Activated CD4-positive, alpha-beta T cell treated with anti-CD3 and anti-CD28 coated beads, Interleukin-2, amount 10 ng/mL, durations not matched to agents 24 days and 14 days (primary cell): ENCODE results near the gene ITGB7. TPM values are rescaled to one million over a fixed set of nuclear protein-coding genes. Genes with fewer than 3 reads are reported as not detected.

Experiments
- DNase-seq: peaks from one replicate; pipeline ENCODE4 v3.0.0; 2022
- H3K27ac Mint-ChIP-seq: one replicate; pipeline ENCODE4 v1.8.0; 2022; ENCODE audit warnings: mild to moderate bottlenecking, mixed read lengths
- H3K27me3 Mint-ChIP-seq: one replicate; pipeline ENCODE4 v1.8.0; 2022; ENCODE audit warnings: mixed read lengths
- H3K36me3 Mint-ChIP-seq: one replicate; pipeline ENCODE4 v1.8.0; 2022; ENCODE audit warnings: low read depth, mild to moderate bottlenecking, mixed read lengths
- H3K4me1 Mint-ChIP-seq: one replicate; pipeline ENCODE4 v1.8.0; 2021; ENCODE audit warnings: mixed read lengths
- H3K4me3 Mint-ChIP-seq: one replicate; pipeline ENCODE4 v1.8.0; 2022; ENCODE audit warnings: mild to moderate bottlenecking, moderate library complexity, mixed read lengths
- H3K9me3 Mint-ChIP-seq: one replicate; pipeline ENCODE4 v1.8.0; 2021; ENCODE audit warnings: mixed read lengths
- intact Hi-C: fragments of 100-400 bp; cut with micrococcal nuclease; formaldehyde crosslinking; loops from one replicate; pipeline ENCODE4 v1.15.1; 2023
- total RNA-seq: library from RNA; stranded (reverse); gene quantifications from 2 replicates; pipeline ENCODE4 v1.2.3, GENCODE V29; 2022

ITGB7 gene
- total RNA-seq, result 226 and 239 TPM in 2 replicates

GRCh38 chr12:53207042-53207441 lies at the start of gene ITGB7:
ITGB7 (minus strand) TSS chr12:53207251; CDS start chr12:53200443, 6,808 bp downstream.
- Mint-ChIP-seq H3K36me3 (peaks cover 45% of the 10 kb centered on the region), H3K27me3 (no peaks in the 10 kb centered on the region), H3K27ac (peak within 1 kb of the TSS; percentile 88), H3K4me3 (peak within 1 kb of the TSS; percentile 92), H3K9me3 (no peaks in the 10 kb centered on the region), H3K4me1 (peaks cover 60% of the 10 kb centered on the region)
- intact Hi-C loops, result no loop called here
- peak; percentile 91 for DNase-seq

- H3K27me3 Mint-ChIP-seq, result no peaks in the 10 kb centered on the region
- no peak overlapping the region for H3K4me3 Mint-ChIP-seq
- intact Hi-C loops, result no loop called here
- H3K27ac Mint-ChIP-seq, result no peak overlapping the region
- H3K36me3 Mint-ChIP-seq, result peaks cover 25% of the 10 kb centered on the region
- no peak for DNase-seq
- peaks cover 43% of the 10 kb centered on the region for H3K4me1 Mint-ChIP-seq
- no peaks in the 10 kb centered on the region for H3K9me3 Mint-ChIP-seq
Observed at GRCh38 chr12:53255996-53256395, 48.9 kb upstream of the ITGB7 start.

GRCh38 chr12:53254816-53255545 lies 47.9 kb upstream of the ITGB7 start:
- DNase-seq, result peak; percentile 62
- peaks cover 44% of the 10 kb centered on the region for H3K4me1 Mint-ChIP-seq
- no peaks in the 10 kb centered on the region for H3K27me3 Mint-ChIP-seq
- no peaks in the 10 kb centered on the region for H3K9me3 Mint-ChIP-seq
- H3K27ac Mint-ChIP-seq, result peak overlapping the region; percentile 45
- intact Hi-C loops, result loop anchor here (5.0 kb wide), 1 partner anchor 42 kb away; the partner anchor contains the start of genes MYG1 and PFDN5
- peaks cover 25% of the 10 kb centered on the region for H3K36me3 Mint-ChIP-seq
- H3K4me3 Mint-ChIP-seq, result no peak overlapping the region

GRCh38 chr12:53253298-53253697 lies 46.2 kb upstream of the ITGB7 start:
- peak overlapping the region; percentile 93 for H3K27ac Mint-ChIP-seq
- H3K4me1 Mint-ChIP-seq, result peaks cover 41% of the 10 kb centered on the region
- H3K36me3 Mint-ChIP-seq, result peaks cover 25% of the 10 kb centered on the region
- peak overlapping the region; percentile 95 for H3K4me3 Mint-ChIP-seq
- DNase-seq, result no peak
- no peaks in the 10 kb centered on the region for H3K9me3 Mint-ChIP-seq
- no peaks in the 10 kb centered on the region for H3K27me3 Mint-ChIP-seq
- intact Hi-C loops, result loop anchor here (2.0 to 5.0 kb wide), 2 partner anchors 44 to 72 kb away; partner anchors contain the start of genes CSAD, MYG1, PFDN5 and ZNF740

- DNase-seq, result no peak
- peak overlapping the region; percentile 93 for H3K27ac Mint-ChIP-seq
Observed at GRCh38 chr12:53252349-53252916, 45.4 kb upstream of the ITGB7 start.

GRCh38 chr12:53251477-53252348 lies 44.7 kb upstream of the ITGB7 start:
- no peaks in the 10 kb centered on the region for H3K27me3 Mint-ChIP-seq
- intact Hi-C loops, result loop anchor here (1.0 to 5.0 kb wide), 8 partner anchors 15 to 92 kb away; partner anchors contain the start of genes CSAD, ESPL1, MYG1 and PFDN5
- DNase-seq, result peak; percentile 94
- H3K9me3 Mint-ChIP-seq, result no peaks in the 10 kb centered on the region
- H3K27ac Mint-ChIP-seq, result peak overlapping the region; percentile 93
- H3K36me3 Mint-ChIP-seq, result peaks cover 23% of the 10 kb centered on the region
- H3K4me3 Mint-ChIP-seq, result peak overlapping the region; percentile 95
- H3K4me1 Mint-ChIP-seq, result peaks cover 41% of the 10 kb centered on the region

More at GRCh38 chr12:53252349-53252916, 45.4 kb upstream of the ITGB7 start:
- H3K27me3 Mint-ChIP-seq, result no peaks in the 10 kb centered on the region
- intact Hi-C loops, result loop anchor here (1.0 to 5.0 kb wide), 3 partner anchors 16 to 72 kb away; partner anchors contain the start of genes CSAD, ESPL1, MYG1 and PFDN5
- H3K4me3 Mint-ChIP-seq, result peak overlapping the region; percentile 95
- no peaks in the 10 kb centered on the region for H3K9me3 Mint-ChIP-seq
- H3K4me1 Mint-ChIP-seq, result peaks cover 41% of the 10 kb centered on the region
- peaks cover 23% of the 10 kb centered on the region for H3K36me3 Mint-ChIP-seq

- no peak overlapping the region for H3K27ac Mint-ChIP-seq
- no peak for DNase-seq
- H3K4me1 Mint-ChIP-seq, result peaks cover 6% of the 10 kb centered on the region
- intact Hi-C loops, result no loop called here
- H3K4me3 Mint-ChIP-seq, result no peak overlapping the region
- peaks cover 26% of the 10 kb centered on the region for H3K27me3 Mint-ChIP-seq
- no peaks in the 10 kb centered on the region for H3K36me3 Mint-ChIP-seq
- H3K9me3 Mint-ChIP-seq, result no peaks in the 10 kb centered on the region
Observed at GRCh38 chr12:53245286-53245685, 38.2 kb upstream of the ITGB7 start.

GRCh38 chr12:53244337-53244736 lies 37.3 kb upstream of the ITGB7 start:
- Mint-ChIP-seq H3K4me3 (no peak overlapping the region), H3K36me3 (no peaks in the 10 kb centered on the region), H3K9me3 (no peaks in the 10 kb centered on the region), H3K4me1 (peaks cover 6% of the 10 kb centered on the region), H3K27ac (no peak overlapping the region), H3K27me3 (peaks cover 26% of the 10 kb centered on the region)
- DNase-seq, result peak; percentile 52
- intact Hi-C loops, result no loop called here

GRCh38 chr12:53241623-53242412 lies 34.8 kb upstream of the ITGB7 start:
- no peak overlapping the region for H3K4me3 Mint-ChIP-seq
- H3K4me1 Mint-ChIP-seq, result peaks cover 12% of the 10 kb centered on the region
- intact Hi-C loops, result no loop called here
- H3K27me3 Mint-ChIP-seq, result peaks cover 26% of the 10 kb centered on the region
- no peaks in the 10 kb centered on the region for H3K36me3 Mint-ChIP-seq
- DNase-seq, result peak; percentile 52
- no peak overlapping the region for H3K27ac Mint-ChIP-seq
- no peaks in the 10 kb centered on the region for H3K9me3 Mint-ChIP-seq

- Mint-ChIP-seq H3K4me3 (no peak overlapping the region), H3K27ac (peak overlapping the region; percentile 12), H3K27me3 (peaks cover 21% of the 10 kb centered on the region), H3K36me3 (no peaks in the 10 kb centered on the region), H3K9me3 (no peaks in the 10 kb centered on the region), H3K4me1 (peaks cover 29% of the 10 kb centered on the region)
- no peak for DNase-seq
- intact Hi-C loops, result no loop called here
Observed at GRCh38 chr12:53239643-53240258, 32.7 kb upstream of the ITGB7 start.

- peaks cover 41% of the 10 kb centered on the region for H3K4me1 Mint-ChIP-seq
- no peaks in the 10 kb centered on the region for H3K36me3 Mint-ChIP-seq
- H3K27me3 Mint-ChIP-seq, result no peaks in the 10 kb centered on the region
- peak overlapping the region; percentile 74 for H3K27ac Mint-ChIP-seq
- no peaks in the 10 kb centered on the region for H3K9me3 Mint-ChIP-seq
- intact Hi-C loops, result loop anchor here (1.0 kb wide), 2 partner anchors 15 to 17 kb away; no protein-coding TSS in a partner anchor
- peak overlapping the region; percentile 70 for H3K4me3 Mint-ChIP-seq
- DNase-seq, result peak; percentile 76
Observed at GRCh38 chr12:53236443-53237111, 29.5 kb upstream of the ITGB7 start.

- no peaks in the 10 kb centered on the region for H3K9me3 Mint-ChIP-seq
- no peaks in the 10 kb centered on the region for H3K27me3 Mint-ChIP-seq
- H3K4me1 Mint-ChIP-seq, result peaks cover 43% of the 10 kb centered on the region
- H3K36me3 Mint-ChIP-seq, result no peaks in the 10 kb centered on the region
- peak overlapping the region; percentile 70 for H3K4me3 Mint-ChIP-seq
- peak; percentile 70 for DNase-seq
- H3K27ac Mint-ChIP-seq, result peak overlapping the region; percentile 74
- intact Hi-C loops, result loop anchor here (1.0 kb wide), 2 partner anchors 15 to 17 kb away; no protein-coding TSS in a partner anchor
Observed at GRCh38 chr12:53235742-53236442, 28.8 kb upstream of the ITGB7 start.
